Esophagus muscularis mucosa (tissue), 4 donors: ENCODE measurements around the gene SLC16A14. TPM values are rescaled to one million over a fixed set of nuclear protein-coding genes. Genes with fewer than 3 reads are reported as not detected.

ENCODE experiments used
- DNase-seq: peaks from one replicate; pipeline ENCODE4 v3.0.0-alpha.2; 2017; ENCODE audit errors: extremely low spot score
- H3K27ac ChIP-seq, 4 donors: fragments of 200-600 bp; sonication (generic); replicated peaks in 1 of 4; 1 replicate in 3 of 4; 2 replicates in 1 of 4; pipeline ENCODE4 v1.5.1; 2016 to 2019; ENCODE audit warnings: mild to moderate bottlenecking in 1 of 4
- H3K27me3 ChIP-seq, 4 donors: fragments of 200-600 bp; sonication (generic); one replicate each; pipeline versions ENCODE4 v1.5.1 to v1.6.0; 2016 to 2019
- H3K36me3 ChIP-seq, 4 donors: fragments of 200-600 bp; sonication (generic); one replicate each; pipeline ENCODE4 v1.5.1; 2016 to 2019
- H3K4me1 ChIP-seq, 4 donors: fragments of 200-600 bp; sonication (generic); one replicate each; pipeline ENCODE4 v1.5.1; 2016 to 2019
- H3K4me3 ChIP-seq, 4 donors: fragments of 200-600 bp; sonication (generic); 1 replicate in 2 of 4; 2 replicates in 2 of 4; pipeline ENCODE4 v1.5.1; 2016 to 2019; ENCODE audit warnings: mild to moderate bottlenecking in 4 of 4, moderate library complexity in 1 of 4
- H3K9me3 ChIP-seq, 4 donors: fragments of 200-600 bp; sonication (generic); 1 replicate in 3 of 4; 2 replicates in 1 of 4; pipeline ENCODE4 v1.5.1; 2016 to 2019
- CTCF ChIP-seq, 3 experiments: fragments of 200-600 bp in 2 of 3; fragments of 450-650 bp in 1 of 3; sonication (generic) in 2 of 3; IDR thresholded peaks; one replicate each; pipeline ENCODE4 v1.5.1; 2017 to 2019; ENCODE audit warnings: antibody characterized with exemption in 3 of 3, mild to moderate bottlenecking in 2 of 3, moderate library complexity in 1 of 3
- EP300 ChIP-seq: sonication (generic); formaldehyde crosslinking; IDR thresholded peaks from one replicate; pipeline ENCODE4 v1.6.1; 2017; ENCODE audit warnings: antibody characterized with exemption
- POLR2A ChIP-seq: fragments of 450-650 bp; IDR thresholded peaks from one replicate; pipeline ENCODE4 v1.6.1; 2017; ENCODE audit warnings: antibody characterized with exemption, moderate library complexity, mild to moderate bottlenecking, low read depth
- POLR2AphosphoS5 ChIP-seq, 2 donors: sonication (generic); formaldehyde crosslinking; IDR thresholded peaks; one replicate each; pipeline ENCODE4 v1.6.1; 2017; ENCODE audit warnings: antibody characterized with exemption in 2 of 2
- WGBS: methylation state at CpG from one replicate; pipeline ENCODE4 v1.1.5; 2018; 5-methylcytosine and 5-hydroxymethylcytosine counted together
- intact Hi-C: fragments of 100-400 bp; cut with DNase I; formaldehyde crosslinking; loops from one replicate; pipeline ENCODE4 v1.15.1; 2023
- total RNA-seq, 4 donors: library from RNA; depleted of rRNA; stranded (reverse); fragments of >200 nt; gene quantifications; one replicate each; pipeline versions ENCODE4 v1.1.0 to v1.2.1, GENCODE V29; 2016

SLC16A14 gene
- total RNA-seq, 4 donors from 2014 or later, result 1.7 to 2.8 (median 2.3) TPM

DNA sequence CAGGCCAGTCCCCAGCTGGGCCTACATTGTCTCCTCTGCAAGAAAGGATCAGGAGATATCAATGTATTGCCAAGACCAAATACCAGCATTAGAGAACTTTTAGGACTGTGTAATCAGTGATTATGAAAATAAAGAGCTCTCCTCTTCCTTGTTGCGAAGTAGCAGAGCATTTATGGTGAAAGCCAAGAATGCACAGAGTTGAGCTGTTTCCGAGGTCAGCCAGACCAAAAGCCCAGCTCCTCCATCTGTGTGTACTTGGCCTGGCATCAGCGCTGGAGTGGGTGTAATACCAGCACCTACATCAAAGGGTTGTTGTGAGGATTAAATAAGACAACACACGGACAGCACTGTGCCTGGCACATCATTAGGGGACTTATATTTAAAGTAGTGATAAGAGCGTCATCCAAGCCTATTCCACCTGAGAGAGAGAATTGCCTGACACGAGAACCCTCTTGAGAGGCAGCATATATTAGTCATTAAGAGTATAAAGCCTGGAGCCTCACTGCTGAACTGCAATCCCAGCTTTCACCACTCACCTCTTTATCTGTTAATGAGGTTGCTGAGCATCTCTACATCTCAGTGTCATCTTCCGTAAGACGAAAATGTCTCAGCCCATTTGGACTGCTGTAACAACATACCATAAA is 7.4 kb upstream of the SLC16A14 start:
- Histone ChIP-seq H3K27me3 (no peaks in the 10 kb centered on the region), H3K9me3 (no peaks in the 10 kb centered on the region), H3K4me3 (no peak overlapping the region), H3K36me3 (no peaks in the 10 kb centered on the region), H3K27ac (no peak overlapping the region), H3K4me1 (no peaks in the 10 kb centered on the region)
- no peak for TF ChIP-seq POLR2A
- no peak for TF ChIP-seq EP300
- WGBS, result 77% methylated on average over 8 of the region's 8 CpGs
- no peak for DNase-seq
- intact Hi-C loops, result no loop called here

GRCh38 chr2:230071421-230071820 is 2.7 kb upstream of the SLC16A14 start:
- H3K9me3 ChIP-seq, result no peaks in the 10 kb centered on the region
- no peak for TF ChIP-seq EP300
- TF ChIP-seq POLR2A, result no peak
- no peak for TF ChIP-seq CTCF (IDR thresholded peaks at IDR 0.05)
- TF ChIP-seq POLR2AphosphoS5 (IDR thresholded peaks at IDR 0.05), result no peak
- H3K4me3 ChIP-seq, result no peak overlapping the region
- intact Hi-C loops, result no loop called here
- 97% methylated on average over 7 of the region's 7 CpGs for WGBS
- peaks cover 8 to 28% (median 19%) of the 10 kb centered on the region in 4 donors for H3K4me1 ChIP-seq
- H3K27me3 ChIP-seq, result no peaks in the 10 kb centered on the region
- no peak for DNase-seq
- no peak overlapping the region for H3K27ac ChIP-seq
- no peaks in the 10 kb centered on the region for H3K36me3 ChIP-seq

- H3K9me3 ChIP-seq, result no peaks in the 10 kb centered on the region
- no peaks in the 10 kb centered on the region for H3K36me3 ChIP-seq
- H3K27ac ChIP-seq, result no peak overlapping the region
- H3K27me3 ChIP-seq, result no peaks in the 10 kb centered on the region
- WGBS, result 95% methylated on average over 6 of the region's 6 CpGs
- no peak for TF ChIP-seq CTCF (IDR thresholded peaks at IDR 0.05)
- no peak for TF ChIP-seq EP300
- no peak for TF ChIP-seq POLR2A
- no peak for TF ChIP-seq POLR2AphosphoS5 (IDR thresholded peaks at IDR 0.05)
- peaks cover 8 to 28% (median 19%) of the 10 kb centered on the region in 4 donors for H3K4me1 ChIP-seq
- no peak for DNase-seq
- H3K4me3 ChIP-seq, result no peak overlapping the region
- intact Hi-C loops, result loop anchor here (5.0 kb wide), 1 partner anchor 88 kb away; no protein-coding TSS in a partner anchor
Measured at GRCh38 chr2:230069402-230069801, 678 bp upstream of the SLC16A14 start.

GRCh38 chr2:230068016-230068650 is 591 bp downstream of the SLC16A14 start:
- TF ChIP-seq CTCF (IDR thresholded peaks at IDR 0.05) (peak in 1 of 3 experiments; percentile 22), POLR2AphosphoS5 (IDR thresholded peaks at IDR 0.05) (no peak)
- 0% methylated on average over 3 of the region's 60 CpGs for WGBS
- intact Hi-C loops, result loop anchor here (5.0 kb wide), 1 partner anchor 89 kb away; no protein-coding TSS in a partner anchor
- Histone ChIP-seq H3K27me3 (no peaks in the 10 kb centered on the region), H3K4me1 (peaks cover 8 to 28% (median 19%) of the 10 kb centered on the region in 4 donors), H3K27ac (peak overlapping the region; percentile 52 to 78 (median 70)), H3K4me3 (peak overlapping the region; percentile 64 to 82 (median 75)), H3K36me3 (no peaks in the 10 kb centered on the region), H3K9me3 (no peaks in the 10 kb centered on the region)
- DNase-seq, result no peak

DNA sequence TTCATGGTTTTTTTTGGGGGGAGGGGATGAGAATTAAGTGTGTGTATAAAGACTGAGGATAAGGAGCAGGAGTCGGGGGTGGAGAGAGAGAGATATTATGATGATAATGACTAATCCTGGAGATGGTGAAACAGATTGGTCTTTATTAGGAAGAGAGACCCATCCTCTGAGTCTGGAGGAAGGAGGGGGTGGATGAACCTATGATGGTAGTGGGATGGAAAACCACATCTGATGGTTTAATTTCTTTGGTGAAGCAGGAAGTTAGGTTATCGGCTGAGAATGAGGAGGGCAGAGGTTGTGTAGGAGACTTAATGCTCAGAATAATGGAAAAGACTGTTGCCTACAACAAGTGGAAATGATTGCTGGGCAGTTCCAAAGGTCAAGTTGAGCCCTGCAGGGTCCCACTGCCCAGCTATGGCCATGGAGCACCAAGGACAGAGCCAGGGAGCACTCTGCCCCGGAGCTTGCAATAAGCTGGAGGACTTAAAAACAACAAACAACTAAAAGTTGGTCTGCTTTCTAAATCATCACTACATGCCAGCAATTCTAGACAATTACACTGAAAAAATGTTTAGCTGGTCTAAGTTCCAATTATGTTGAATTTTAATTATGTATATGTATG is 7.9 kb downstream of the SLC16A14 start:
- 90% methylated on average over 3 of the region's 3 CpGs for WGBS
- Histone ChIP-seq H3K27ac (no peak overlapping the region), H3K4me3 (no peak overlapping the region), H3K27me3 (no peaks in the 10 kb centered on the region), H3K9me3 (no peaks in the 10 kb centered on the region), H3K36me3 (no peaks in the 10 kb centered on the region), H3K4me1 (no peaks in the 10 kb centered on the region)
- TF ChIP-seq EP300 (no peak), POLR2A (no peak), CTCF (IDR thresholded peaks at IDR 0.05) (no peak), POLR2AphosphoS5 (IDR thresholded peaks at IDR 0.05) (no peak)
- intact Hi-C loops, result no loop called here
- no peak for DNase-seq
